ENCODE data around the gene SEC31A.

GRCh38 chr4:82787342-82787741, 103.6 kb downstream of the SEC31A start:
- no peak for TF ChIP-seq CTCF (IDR thresholded peaks at IDR 0.05)
- TF ChIP-seq EZH2 (IDR thresholded peaks at IDR 0.05): no peak
- no peak for TF ChIP-seq EZH2phosphoT487 (IDR thresholded peaks at IDR 0.05)

Measured in neural progenitor cell (in vitro differentiated cells).